NCI-H1417 (cell line): ENCODE data around the gene QSOX2.

Experiments used
- DNase-seq, 3 experiments: peaks; one replicate each; lab custom pipeline; 2025; lab: John Stamatoyannopoulos, UW

QSOX2 gene

DNA sequence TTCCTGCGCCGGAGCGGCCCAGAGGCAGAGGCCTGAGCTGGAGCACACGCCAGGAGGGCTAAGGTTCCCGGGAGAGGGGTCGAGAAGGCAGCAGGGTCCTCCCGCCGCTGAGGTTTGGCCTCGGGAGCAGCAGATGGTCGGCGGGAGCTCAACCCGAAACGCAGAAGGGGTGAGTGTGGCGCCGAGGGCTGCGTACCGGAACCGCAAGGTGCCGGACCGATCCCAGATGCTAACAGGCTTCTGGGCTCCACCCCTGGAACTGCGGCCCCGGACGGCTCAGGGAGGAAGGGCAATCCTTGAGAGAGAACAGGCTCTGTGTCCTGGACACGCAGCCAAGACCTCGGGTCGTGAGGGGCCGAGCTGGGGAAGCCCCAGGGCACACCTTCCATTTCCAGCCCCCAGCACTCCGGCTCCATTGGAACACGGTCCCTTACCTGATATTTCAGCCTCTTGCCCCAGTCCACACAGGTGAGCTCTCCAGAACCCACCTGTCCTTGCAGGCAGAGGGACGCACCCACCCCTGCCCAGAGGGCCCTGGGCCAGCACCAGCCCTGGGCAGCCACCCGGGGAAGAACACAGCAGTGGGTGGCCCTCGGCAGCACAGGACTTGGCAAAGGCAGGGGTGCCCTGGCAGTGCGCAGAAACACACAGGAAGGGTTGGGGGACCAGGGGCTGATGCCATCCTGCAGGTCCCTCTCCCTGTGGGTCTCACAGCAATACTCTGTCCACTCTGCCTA is 42.0 kb downstream of the QSOX2 start:
- DNase-seq: no peak

DNA sequence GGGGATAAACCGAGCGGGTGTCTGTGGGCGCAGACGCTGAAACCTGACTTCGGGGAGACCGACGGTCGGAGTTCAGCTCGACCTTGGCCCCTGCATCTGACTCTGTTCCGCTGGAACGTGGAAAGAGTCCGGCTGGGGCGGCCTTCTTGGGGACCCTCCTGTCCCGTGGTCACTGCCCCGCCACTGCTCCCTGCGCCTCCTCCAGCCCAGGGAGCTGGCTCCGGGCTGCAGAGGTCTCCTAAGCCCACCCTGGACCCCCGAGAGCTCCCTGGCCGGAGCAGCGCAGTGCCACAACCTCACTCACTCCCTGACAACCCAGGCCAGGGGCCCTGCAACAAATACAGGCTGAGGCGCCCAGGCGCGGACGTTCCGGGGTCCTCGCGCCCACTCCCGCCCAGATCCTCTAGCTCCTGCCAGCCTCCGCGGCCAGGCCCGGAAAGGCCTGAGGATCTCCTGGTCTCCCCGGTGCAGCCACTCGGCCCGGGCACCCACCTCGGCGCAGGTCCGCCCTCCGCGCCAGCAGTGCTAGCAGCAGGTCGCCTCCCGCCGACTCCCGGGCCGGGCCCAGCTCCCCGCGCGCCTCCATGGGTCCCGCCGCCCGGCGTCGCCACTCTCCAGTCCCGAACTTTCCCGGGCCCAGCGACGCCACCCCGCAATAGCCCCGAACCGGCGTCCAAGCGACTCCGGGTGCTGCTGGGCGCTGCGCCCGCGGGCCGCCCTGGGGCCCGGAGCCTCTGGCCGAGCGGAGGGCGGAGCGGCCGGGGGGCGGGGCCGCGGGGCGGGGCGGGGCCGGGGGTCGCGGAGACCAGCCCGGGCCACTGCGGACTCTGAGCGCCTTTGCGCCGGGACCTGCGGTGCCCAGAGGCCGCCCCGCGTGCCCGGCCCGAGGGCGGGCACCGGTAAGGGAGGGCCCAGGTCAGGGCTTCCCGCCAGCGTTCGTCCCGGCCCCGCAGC is 42.9 kb downstream of the QSOX2 start:
- DNase-seq: no peak

DNA sequence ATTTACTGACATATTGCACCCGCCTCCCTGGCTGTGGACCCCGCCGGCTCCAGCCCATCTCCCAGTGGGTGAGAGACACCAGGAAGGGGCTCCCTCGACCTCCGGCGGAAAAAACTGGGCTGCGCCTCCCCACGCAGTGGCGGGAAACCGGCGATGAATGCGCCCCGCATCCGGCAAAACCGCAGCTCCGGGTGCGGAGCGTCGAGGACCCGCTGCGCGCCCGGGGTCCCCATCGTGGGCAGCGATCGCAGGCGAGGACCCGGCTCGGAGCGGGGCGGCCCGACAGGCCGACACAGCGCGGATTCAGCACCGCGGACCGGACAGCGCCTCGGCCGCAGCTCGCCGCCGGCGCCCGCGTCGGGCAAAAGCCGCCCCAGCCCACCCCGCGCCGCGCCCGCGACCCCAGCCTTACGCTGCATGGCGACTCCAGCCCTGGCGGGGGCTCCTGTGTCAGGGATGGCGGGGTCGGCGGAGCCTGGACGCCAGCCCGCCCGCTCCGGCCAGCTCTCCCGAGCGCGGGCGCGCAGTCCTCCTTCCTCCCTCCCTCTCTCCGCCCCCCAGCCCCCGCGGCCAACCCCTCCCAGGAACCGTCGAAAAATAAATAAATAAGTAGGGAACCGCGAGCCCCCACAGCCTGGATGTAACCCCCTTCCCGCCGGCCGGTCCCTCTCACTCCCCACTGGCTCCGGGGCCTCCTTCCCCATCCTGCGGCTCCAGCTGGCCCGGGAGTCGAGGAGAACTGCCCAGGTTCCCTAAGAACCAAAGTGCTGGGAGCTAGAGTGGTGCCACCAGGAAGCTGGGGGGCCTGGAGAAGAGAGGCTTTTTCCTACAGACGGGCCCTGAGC is 43.8 kb downstream of the QSOX2 start:
- DNase-seq: no peak

- no peak for DNase-seq
These were observed 44.4 kb downstream of the QSOX2 start for GRCh38 chr9:136201174-136201573.

DNA sequence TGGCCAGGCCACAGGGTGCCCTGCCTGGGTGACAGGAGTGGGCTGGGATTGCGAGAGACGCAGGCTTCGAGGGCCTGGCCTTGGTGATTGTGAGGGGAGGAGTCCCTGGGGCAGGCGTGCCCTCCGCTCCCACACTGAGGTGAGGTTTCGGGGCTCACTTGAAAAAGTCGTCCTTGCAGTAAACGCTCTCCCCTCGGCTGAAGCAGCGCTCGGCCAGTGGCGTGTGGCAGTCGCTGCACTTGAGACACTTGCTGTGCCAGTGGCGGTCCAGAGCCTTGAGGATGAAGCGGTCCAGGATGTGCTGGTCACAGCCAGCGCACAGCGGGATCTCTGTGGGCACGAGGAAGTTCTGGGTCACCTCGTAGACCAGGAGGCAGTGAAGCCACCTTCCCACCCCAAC is 45.2 kb downstream of the QSOX2 start:
- no peak for DNase-seq

- DNase-seq: peak in 2 of 3 experiments; percentile 37 to 40
These were observed 46.0 kb downstream of the QSOX2 start for GRCh38 chr9:136199391-136200288.

GRCh38 chr9:136198605-136199083 is 47.0 kb downstream of the QSOX2 start:
- DNase-seq: peak in 2 of 3 experiments; percentile 71 to 75

DNA sequence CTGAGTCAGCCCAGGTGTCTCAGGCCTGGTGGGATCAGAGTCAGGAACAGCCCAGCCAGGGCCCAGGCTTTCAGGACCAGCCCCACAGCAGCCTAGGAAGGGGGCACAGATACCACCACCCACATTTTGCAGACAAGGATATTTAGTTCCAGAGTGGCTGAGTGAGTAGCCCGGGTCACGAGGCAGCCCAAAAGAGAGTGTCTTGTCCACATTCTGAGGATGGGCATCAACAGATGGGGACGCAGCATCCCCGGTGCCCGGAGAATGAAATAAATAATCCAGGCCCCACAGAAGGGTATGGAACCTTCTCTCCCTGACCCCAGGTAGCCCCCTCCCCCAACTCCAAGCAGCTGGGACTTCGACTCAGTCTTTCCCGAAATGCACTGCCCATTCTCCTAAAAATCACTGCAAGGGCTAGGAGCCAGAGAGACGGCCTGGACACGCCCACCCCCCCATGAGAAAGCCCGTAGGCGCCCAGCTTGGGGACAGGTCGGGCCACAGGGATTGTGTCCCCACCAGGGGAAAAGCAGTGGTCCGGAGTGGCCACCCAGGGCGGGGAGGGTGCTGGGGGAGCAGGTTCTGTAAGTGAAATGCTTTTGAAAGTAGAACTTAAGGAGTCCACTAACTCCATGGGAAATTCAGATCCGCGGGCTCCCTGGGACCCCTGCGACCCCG is 47.5 kb downstream of the QSOX2 start:
- DNase-seq: no peak

- no peak for DNase-seq
These were observed 48.3 kb downstream of the QSOX2 start for GRCh38 chr9:136197084-136197875.

GRCh38 chr9:136196404-136197083 is 49.1 kb downstream of the QSOX2 start:
- DNase-seq: peak in 2 of 3 experiments; percentile 91 to 96

DNA sequence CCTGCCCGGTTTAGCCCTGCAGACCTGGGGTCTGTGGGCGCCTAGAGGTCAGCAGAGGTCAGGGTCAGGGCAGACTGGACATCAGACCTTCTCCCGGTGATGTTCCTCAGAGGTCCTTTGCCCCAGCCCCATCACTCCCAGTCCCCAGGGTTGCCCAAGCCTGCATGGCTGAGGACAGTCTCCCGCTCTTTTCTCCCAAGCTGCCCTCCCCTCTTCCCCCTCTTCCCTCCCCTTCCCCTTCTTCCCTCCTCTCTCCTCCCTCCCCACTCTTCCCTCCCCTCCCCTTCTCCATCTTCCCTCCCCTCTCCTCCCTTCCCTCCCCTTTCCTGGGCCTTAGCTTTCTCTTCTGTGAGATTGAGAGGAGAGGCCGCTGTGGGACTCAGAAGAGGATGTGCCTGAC is 51.1 kb downstream of the QSOX2 start:
- DNase-seq: no peak

GRCh38 chr9:136193891-136194279 is 51.7 kb downstream of the QSOX2 start:
- no peak for DNase-seq

GRCh38 chr9:136193127-136193890 is 52.3 kb downstream of the QSOX2 start:
- no peak for DNase-seq

GRCh38 chr9:136192289-136193126 is 53.1 kb downstream of the QSOX2 start:
- no peak for DNase-seq

- no peak for DNase-seq
These were observed 53.7 kb downstream of the QSOX2 start for GRCh38 chr9:136191960-136192286.

GRCh38 chr9:136191099-136191959 is 54.3 kb downstream of the QSOX2 start:
- DNase-seq: peak in 1 of 3 experiments; percentile 38
